ENCODE results near the gene FGF21. TPM values are rescaled to one million over a fixed set of nuclear protein-coding genes. Genes with fewer than 3 reads are reported as not detected.
A peak's percentile ranks its signal among the peaks of the same experiment; 100 is the strongest.

FGF21 gene
- total RNA-seq, 1 donor, result not detected

- no peak for DNase-seq (ENCODE audit: low read depth)
- no peak for TF ChIP-seq CTCF (IDR thresholded peaks at IDR 0.05; ENCODE audit: insufficient read depth, low read depth, low read length)
- H3K4me3 ChIP-seq (ENCODE audit: low read depth, low read length), result no peak overlapping the region
Observed at GRCh38 chr19:48794291-48794690, 39.0 kb downstream of the FGF21 start.

- TF ChIP-seq CTCF (IDR thresholded peaks at IDR 0.05; ENCODE audit: insufficient read depth, low read depth, low read length), result peak; percentile 92
- DNase-seq (ENCODE audit: low read depth), result peak; percentile 92
- peak overlapping the region; percentile 65 for H3K4me3 ChIP-seq (ENCODE audit: low read depth, low read length)
Observed at GRCh38 chr19:48795055-48795684, 39.8 kb downstream of the FGF21 start.

- no peak for DNase-seq (ENCODE audit: low read depth)
- H3K4me3 ChIP-seq (ENCODE audit: low read depth, low read length), result no peak overlapping the region
- TF ChIP-seq CTCF (IDR thresholded peaks at IDR 0.05; ENCODE audit: insufficient read depth, low read depth, low read length), result no peak
Observed at GRCh38 chr19:48795685-48796070, 40.4 kb downstream of the FGF21 start.

- no peak overlapping the region for H3K4me3 ChIP-seq (ENCODE audit: low read depth, low read length)
- no peak for TF ChIP-seq CTCF (IDR thresholded peaks at IDR 0.05; ENCODE audit: insufficient read depth, low read depth, low read length)
- DNase-seq (ENCODE audit: low read depth), result no peak
Observed at GRCh38 chr19:48796298-48797083, 41.2 kb downstream of the FGF21 start.

- no peak for TF ChIP-seq CTCF (IDR thresholded peaks at IDR 0.05; ENCODE audit: insufficient read depth, low read depth, low read length)
- DNase-seq (ENCODE audit: low read depth), result no peak
- H3K4me3 ChIP-seq (ENCODE audit: low read depth, low read length), result no peak overlapping the region
Observed at GRCh38 chr19:48797103-48797502, 41.8 kb downstream of the FGF21 start.

GRCh38 chr19:48798937-48799336 is 43.6 kb downstream of the FGF21 start:
- H3K4me3 ChIP-seq (ENCODE audit: low read depth, low read length), result no peak overlapping the region
- peak; percentile 13 for DNase-seq (ENCODE audit: low read depth)
- TF ChIP-seq CTCF (IDR thresholded peaks at IDR 0.05; ENCODE audit: insufficient read depth, low read depth, low read length), result no peak
